SKM-1 (cell line): Measurements from ENCODE around the gene STYK1.
"Not testable (repeated sequence)": the region's sequence is repeated elsewhere in the genome, so short reads cannot be mapped to it uniquely, and the experiment has no call there.

Experiments
- DNase-seq: peaks from one replicate; lab custom pipeline; 2025; ENCODE audit not compliant: unreplicated experiment; lab: John Stamatoyannopoulos, UW

STYK1 gene

GRCh38 chr12:10621278-10621677 is 52.6 kb downstream of the STYK1 start:
- no peak for DNase-seq

GRCh38 chr12:10620078-10620779 is 53.6 kb downstream of the STYK1 start:
- DNase-seq, result no peak

DNA sequence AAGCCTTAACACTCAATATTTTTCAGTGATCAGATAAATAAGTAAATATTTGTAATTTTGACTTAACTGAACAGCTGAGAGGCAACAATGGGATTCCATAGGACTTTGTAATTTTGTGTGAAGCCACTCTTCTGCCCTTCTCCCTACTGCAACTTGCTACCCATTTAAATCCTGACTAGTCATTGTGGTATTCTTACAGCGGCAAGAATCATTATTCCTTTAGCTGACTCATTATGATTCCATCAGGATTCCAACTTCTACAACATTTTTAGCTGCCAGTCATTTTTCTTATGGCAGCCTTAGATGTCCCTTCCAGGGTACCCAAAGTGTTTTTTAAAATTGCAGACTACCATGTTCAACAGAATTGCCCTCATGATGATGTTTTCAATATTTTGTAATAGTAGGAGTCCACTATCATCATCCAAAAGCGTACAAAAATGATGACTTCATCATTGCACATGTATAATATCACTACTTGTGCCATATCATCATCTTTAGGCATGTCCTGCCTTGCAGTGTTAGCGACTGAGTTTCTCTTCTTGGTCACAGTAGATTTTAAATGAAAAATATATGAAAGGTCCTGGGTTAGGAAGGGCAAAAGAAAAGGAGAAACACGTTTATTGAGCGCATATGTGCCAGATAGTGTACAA is 55.4 kb downstream of the STYK1 start:
- no peak for DNase-seq

GRCh38 chr12:10617863-10618262 is 56.0 kb downstream of the STYK1 start:
- DNase-seq, result no peak

DNA sequence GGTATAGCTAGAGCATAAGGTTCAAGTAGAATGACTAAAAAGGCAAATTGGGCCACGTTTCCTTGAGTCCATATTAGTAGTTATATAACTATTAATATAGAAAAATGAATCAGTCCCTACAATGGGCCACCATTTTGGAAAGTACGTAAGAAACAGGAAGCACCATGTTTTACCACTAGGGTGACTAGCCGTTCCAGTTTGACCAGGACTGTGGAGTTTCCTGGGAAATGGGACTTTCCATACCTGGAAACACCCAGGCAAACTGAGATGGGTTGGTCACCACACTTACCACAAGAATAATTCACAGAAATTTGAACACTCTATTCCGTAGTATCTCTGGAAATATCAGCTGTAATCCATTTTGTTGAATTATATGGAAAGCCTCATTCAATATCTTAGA is 58.3 kb downstream of the STYK1 start:
- no peak for DNase-seq

GRCh38 chr12:10614056-10614370 is 59.8 kb downstream of the STYK1 start:
- no peak for DNase-seq

DNA sequence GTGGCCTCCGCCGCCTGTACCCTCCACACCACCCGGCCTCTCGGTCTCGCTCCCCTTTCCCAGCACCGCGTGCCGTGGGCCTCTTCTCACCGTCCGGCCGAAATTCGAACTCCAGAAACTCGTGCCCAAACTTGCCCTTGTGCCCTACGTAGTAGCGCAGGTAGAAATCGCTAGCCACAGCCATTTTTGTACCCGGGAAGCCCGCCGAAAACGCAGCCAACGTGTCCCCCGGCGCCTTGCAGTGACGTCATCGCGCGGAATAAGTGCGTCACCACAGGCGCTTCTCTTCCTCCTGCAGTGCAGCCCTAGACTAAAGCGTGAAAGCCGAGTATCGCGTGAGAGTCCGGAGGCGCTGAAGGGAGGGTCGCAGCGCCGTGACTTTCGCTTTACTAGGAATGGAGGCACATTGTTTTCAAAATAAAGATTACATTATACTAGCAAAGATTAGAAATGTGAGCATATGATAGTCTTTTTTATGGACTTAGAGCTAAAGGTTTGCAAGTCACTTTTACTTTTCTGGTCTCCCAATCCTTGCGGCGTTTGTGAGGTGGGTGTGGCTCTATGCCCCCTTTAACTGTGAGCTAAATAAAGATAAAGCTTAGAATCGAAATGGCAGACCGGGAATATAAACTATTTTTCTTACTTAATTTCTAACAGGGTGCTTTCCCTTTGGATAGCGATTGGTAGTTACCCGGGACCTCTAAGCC is 60.4 kb downstream of the STYK1 start, which contains the start of gene MAGOHB:
Gene MAGOHB, minus strand, starts transcription at position 261 of the 707 bp plus-strand sequence. Its CDS starts 77 bp downstream, at position 184.
- peak; percentile 20 for DNase-seq

GRCh38 chr12:10612984-10613348 is 60.9 kb downstream of the STYK1 start:
- no peak for DNase-seq

DNA sequence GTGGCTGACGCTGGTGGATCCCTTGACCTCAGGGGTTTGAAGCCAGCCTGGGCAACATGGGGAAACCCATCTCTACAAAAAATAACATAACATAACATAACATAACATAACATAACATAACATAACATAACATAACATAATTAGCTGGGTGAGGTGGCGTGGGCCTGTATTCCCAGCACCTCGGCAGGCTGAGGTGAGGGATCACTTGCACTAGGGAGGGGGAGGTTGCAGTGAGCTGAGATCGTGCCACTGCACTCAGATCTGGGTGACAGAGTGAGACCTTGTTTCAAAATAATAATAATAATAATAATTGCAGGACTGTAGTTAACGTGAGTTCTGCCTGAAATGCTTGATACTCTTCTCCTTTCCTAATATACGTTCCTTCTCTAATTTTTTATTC is 61.7 kb downstream of the STYK1 start:
- no peak for DNase-seq

GRCh38 chr12:10611258-10611657 is 62.6 kb downstream of the STYK1 start:
- DNase-seq, result not testable (repeated sequence)

DNA sequence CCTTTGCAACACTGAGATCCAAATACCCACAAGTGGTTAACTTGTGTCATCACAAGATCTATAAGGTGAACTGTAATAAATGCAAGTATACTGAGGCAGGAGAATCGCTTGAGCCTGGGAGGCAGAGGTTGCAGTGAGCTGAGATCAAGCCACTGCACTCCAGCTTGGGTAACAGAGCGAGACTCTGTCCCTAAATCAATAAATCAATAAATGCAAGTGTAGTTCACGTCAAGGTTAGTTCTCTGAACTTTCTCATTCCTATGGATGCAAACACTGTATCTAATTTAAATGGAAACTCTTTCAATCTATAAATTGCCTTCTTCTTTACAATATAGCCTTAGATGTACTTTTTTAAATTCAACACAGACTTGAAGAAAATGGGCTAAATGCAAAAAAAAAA is 63.7 kb downstream of the STYK1 start:
- DNase-seq, result no peak

DNA sequence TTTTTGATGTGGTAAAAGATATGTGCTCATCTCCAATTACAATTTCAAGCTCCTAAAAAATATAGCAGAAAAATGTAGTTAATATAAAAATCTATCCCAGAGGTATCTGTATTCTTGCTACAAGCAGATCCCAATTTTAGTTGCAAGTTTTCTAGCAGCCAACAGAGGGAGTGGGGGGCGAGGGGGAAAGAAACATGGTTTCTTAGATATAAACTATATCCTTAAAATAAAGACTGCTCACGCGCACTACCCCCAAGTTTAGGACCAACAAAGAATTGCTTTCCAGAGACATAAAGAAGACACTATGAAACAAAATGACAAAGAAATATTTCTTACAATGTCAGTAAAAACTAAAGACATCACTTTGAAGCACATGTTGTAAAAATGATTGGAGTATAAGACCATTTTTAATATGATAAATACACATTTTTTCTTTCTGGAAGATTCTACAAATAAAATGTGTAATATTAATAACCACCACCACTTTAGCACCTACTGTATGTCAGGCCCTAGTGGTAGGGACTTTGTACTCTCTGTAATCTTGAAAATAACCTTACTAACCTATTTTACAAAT is 65.9 kb downstream of the STYK1 start:
- no peak for DNase-seq

DNA sequence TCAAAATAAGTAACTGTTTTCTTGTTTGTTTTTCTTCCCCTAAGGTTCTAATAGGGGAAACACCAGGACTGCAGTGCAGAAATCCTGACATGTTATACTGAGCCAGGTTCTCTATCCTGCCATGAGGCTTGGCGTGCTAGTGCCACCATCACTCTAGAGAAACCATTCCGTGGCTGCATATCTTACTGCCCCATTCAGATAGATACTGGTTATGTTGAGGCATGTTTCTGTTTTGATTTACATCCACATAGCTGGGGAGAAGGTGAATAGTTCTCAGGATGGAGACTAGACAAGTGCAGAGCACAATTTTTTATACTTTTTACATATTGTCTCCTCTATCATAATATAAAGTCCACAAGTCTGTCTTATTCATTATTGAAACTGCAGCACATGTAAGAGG is 72.0 kb downstream of the STYK1 start:
- DNase-seq, result no peak

DNA sequence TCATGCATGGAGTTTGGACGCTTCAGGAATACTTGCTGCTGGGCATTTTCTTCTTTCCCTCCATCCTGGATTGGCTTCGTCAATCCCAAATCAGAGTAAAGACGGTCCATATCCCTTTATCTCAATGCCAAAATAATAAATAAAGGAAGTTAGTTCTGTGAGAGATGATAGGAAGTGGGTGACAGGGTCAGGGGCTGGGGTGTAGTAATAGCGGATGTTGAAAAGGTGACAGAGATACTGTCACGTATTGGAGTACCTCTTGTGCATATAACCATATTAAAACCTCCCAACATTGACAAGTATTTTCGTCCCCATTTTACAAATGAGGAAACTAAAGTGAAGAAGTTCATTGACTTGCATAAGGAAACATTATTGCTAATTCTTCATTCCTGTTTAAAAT is 72.9 kb downstream of the STYK1 start:
- DNase-seq, result no peak

DNA sequence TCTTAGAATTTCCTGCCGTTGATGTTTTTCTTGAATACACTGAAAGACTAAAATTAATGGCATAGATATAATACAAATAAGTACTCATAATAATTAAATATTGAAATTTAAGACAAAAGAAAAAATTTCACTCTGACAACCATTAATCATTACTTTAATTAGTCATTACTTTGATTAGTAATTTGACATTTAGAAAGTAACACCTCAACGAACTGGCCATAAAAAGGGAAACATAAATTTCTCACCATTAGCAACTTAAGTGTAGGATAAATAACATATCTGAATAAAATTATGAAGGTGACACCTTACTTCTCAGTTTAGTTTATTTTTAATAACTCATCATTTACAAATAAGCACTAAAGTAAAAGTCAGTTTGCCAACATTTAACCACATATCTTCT is 78.0 kb downstream of the STYK1 start:
- no peak for DNase-seq

- no peak for DNase-seq
These were observed 82.9 kb downstream of the STYK1 start for GRCh38 chr12:10590966-10591365.

GRCh38 chr12:10584415-10584814 is 89.4 kb downstream of the STYK1 start:
- no peak for DNase-seq

- DNase-seq, result no peak
These were observed 91.1 kb downstream of the STYK1 start for GRCh38 chr12:10582704-10583103.

DNA sequence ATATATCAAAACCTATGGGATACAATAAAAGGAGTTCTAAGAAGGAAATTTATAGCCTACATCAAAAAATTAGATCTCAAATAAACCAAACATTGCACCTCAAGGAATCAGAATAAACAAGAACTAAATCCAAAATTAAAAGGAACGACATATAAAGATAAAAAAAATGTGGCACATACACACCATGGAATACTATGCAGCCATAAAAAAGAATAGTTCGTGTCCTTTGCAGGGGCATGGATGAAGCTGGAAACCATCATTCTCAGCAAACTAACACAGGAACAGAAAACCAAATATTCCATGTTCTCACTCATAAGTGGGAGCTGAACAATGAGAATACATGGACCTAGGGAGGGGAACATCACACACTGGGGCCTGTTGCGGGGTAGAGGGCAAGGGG is 91.7 kb downstream of the STYK1 start:
- DNase-seq, result not testable (repeated sequence)

- DNase-seq, result no peak
These were observed 99.5 kb downstream of the STYK1 start for GRCh38 chr12:10574307-10574706.

- not testable (repeated sequence) for DNase-seq
These were observed 101.8 kb downstream of the STYK1 start for GRCh38 chr12:10572021-10572490.

DNA sequence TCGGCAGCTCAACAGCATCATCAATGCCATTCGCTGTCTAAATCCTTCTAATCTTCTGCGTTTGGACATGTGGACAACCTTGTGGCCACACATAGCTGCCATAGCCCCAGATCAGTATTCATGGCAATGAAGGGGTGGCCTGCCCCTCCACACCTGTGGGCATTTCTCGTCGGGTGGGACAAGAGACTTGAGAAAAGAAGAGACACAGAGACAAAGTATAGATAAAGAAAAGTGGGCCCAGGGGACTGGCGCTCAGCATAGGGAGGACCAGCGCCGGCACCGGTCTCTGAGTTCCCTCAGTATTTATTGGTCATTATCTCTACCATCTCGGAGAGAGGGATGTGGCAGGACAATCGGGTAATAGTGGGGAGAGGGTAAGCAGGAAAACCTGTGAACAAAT is 102.7 kb downstream of the STYK1 start:
- DNase-seq, result no peak
